ENCODE measurements around the gene CEACAM1.
"Not testable (repeated sequence)": the region's sequence is repeated elsewhere in the genome, so short reads cannot be mapped to it uniquely, and the experiment has no call there.

CEACAM1 gene

DNA sequence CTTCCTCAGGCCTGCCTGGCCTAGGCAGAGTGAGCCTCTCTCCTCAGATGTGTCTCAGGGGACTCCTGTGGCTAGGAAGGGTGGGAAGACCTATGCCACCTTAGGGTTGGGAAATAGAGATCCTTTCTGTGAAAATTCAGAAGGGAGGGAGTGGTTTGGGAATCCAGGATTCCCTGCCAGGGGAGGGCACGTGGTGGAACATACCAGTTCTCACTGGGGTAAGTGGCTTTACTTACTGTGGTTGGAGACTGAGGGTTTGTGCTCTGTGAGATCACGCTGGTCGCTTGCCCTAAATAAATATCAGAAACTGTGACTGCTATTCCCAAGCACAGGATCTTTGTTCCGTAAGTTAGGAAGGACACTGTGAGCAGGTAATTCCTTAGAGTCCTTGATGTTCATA, 16.9 kb downstream of the CEACAM1 start:
- TF ChIP-seq, protein P1, sequence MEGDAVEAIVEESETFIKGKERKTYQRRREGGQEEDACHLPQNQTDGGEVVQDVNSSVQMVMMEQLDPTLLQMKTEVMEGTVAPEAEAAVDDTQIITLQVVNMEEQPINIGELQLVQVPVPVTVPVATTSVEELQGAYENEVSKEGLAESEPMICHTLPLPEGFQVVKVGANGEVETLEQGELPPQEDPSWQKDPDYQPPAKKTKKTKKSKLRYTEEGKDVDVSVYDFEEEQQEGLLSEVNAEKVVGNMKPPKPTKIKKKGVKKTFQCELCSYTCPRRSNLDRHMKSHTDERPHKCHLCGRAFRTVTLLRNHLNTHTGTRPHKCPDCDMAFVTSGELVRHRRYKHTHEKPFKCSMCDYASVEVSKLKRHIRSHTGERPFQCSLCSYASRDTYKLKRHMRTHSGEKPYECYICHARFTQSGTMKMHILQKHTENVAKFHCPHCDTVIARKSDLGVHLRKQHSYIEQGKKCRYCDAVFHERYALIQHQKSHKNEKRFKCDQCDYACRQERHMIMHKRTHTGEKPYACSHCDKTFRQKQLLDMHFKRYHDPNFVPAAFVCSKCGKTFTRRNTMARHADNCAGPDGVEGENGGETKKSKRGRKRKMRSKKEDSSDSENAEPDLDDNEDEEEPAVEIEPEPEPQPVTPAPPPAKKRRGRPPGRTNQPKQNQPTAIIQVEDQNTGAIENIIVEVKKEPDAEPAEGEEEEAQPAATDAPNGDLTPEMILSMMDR (conservative IDR thresholded peaks at IDR 0.05; ENCODE audit: low read length): no peak
- no peak overlapping the region for H3K4me3 ChIP-seq (ENCODE audit: low read length)
- DNase-seq (ENCODE audit: low read depth): no peak

DNA sequence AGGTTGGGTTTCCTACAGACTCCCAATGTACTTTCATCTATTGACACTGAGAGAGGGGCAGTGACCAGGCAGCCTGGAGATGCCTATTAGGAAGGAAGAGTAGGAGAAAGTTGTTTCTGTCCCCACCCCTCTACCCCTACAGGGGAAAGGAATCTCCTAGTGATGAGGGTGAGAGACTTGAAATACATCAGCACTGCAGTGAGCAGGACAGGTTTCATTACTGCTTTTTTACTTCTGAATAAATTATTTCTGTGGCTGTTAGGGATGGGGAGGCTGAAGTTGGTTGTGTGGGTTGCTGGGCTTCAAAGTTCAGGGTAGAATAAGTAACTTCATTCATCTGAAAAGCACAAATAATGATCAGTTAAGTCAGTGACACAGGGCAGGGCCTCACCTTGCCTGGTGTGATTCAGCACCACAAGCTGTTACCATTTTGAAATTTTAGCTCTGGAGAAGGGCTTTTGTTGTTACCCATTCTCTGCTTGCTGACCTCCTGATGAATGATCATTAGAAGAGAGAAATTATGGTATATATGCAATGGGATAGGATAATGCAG, 19.3 kb downstream of the CEACAM1 start:
- TF ChIP-seq, protein P1 (conservative IDR thresholded peaks at IDR 0.05; ENCODE audit: low read length): no peak
- DNase-seq (ENCODE audit: low read depth): no peak
- no peak overlapping the region for H3K4me3 ChIP-seq (ENCODE audit: low read length)

DNA sequence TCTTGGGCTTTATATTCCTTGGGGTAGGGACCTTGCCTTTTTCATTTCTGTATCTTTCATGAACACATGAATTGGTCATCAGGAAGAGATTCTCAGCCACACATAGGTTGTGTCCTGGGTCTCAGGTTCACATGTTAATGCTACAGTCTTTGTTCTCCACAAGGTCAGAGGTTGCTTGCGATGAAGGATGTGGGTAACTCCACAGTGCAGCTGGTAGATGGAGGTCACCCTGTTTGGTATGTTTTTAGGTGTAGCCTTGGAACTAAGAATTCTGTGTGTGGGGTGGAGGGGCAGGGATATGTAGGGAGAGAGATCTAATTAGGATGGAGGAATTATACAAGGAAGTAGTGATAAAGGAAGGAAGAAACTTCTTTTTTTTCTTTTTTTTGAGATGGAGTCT, 23.2 kb downstream of the CEACAM1 start:
- no peak for DNase-seq (ENCODE audit: low read depth)
- H3K4me3 ChIP-seq (ENCODE audit: low read length): no peak overlapping the region
- TF ChIP-seq, protein P1 (conservative IDR thresholded peaks at IDR 0.05; ENCODE audit: low read length): no peak

DNA sequence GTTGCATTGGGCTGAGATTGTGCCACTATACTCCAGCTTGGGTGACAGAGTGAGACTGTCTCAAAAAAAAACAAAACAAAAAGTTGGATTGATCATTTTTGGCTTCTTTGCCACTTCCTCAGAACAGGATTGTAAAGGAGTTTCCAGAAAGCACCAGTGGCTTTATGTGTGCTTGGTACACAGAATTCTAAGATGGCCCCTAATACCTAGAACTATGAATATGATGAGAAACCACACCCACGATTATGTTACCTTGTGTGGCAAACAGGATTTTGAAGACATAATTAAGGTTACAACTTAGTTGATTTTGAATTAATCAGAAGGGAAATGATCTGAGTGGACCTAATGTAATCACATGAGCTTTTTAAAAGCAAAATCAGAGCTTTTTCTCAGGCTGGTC, 26.5 kb downstream of the CEACAM1 start:
- DNase-seq (ENCODE audit: low read depth): no peak

DNA sequence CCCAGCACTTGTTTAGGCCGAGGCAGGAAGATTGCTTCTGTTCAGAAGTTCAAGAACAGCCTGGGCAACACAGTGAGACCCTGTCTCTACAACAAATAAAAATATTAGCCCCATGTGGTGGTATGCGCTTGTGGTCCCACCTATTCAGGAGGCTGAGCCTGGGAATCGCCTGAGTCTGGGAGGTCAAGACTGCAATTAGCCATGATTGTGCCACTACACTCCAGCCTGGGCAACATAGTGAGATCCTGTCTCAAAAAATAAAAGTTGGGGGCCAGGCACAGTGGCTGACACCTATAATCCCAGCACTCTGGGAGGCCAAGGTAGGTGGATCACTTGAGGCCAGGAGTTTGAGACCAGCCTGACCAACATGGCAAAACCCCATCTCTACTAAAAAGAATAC, 27.0 kb downstream of the CEACAM1 start:
- not testable (repeated sequence) for DNase-seq (ENCODE audit: low read depth); H3K4me3 ChIP-seq (ENCODE audit: low read length)

More for the DNA sequence above, 26.5 kb downstream of the CEACAM1 start:
- no peak overlapping the region for H3K4me3 ChIP-seq (ENCODE audit: low read length)
- TF ChIP-seq, protein P1 (conservative IDR thresholded peaks at IDR 0.05; ENCODE audit: low read length): no peak

DNA sequence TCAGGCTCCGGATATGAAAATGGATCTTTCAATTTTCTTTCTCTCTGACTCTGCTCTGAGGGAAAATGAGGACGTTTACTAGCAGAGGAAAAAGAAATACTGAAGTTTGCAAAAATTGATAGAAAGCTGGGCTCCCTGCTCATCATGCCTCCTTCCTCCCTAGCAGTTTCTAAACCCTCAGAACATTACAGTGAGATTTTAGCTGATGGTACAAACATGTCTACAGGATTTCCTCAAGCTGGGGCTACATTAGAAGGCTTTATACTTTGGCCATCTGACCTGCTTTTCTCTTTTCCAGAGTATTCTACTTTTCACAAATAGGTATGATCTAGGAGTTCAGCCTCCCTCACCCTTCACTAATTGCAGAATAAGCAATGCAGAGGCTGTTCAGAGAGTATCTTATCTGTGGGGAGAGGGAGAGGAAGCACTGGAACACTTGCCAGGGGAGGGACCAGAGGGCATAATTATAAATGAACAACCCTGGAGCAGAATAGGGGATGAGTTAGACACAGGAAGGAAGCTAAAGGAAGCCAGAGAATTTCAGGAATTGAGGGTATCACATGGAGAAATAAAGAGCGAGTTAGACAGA, 30.0 kb downstream of the CEACAM1 start:
- H3K4me3 ChIP-seq (ENCODE audit: low read length): no peak overlapping the region
- TF ChIP-seq, protein P1 (conservative IDR thresholded peaks at IDR 0.05; ENCODE audit: low read length): no peak
- DNase-seq (ENCODE audit: low read depth): no peak

DNA sequence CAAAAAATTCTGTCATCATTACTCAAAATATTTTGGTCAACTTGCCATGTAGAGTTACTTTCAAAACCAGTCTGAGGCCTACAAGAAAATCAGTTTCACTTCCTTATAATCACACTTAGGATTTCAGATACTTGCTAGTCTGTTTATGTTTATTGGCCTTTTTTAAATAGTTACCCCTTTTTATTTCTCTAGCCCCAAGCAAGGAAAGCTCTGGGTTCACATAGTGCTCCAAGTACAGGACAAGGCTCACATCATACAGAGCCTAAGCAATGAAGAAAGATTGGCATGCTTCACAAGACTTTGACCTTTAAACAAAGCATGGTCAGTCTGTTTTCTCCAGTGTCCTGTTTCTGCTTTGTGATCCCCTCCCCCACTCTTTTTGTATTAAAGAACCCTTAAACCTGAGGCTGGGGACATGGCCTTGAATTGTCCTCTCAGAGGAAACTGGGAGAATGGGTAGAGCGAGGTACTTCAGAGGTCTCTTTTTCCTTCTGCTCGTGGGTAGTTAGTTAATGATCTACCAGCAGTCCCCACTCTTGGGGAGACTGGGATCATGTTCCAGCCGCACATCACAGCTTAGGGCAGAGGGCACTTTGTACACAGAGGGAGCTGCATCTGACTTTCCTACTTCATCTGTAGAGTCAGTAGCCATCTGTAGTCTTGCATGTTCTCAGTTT, 30.7 kb downstream of the CEACAM1 start:
- TF ChIP-seq, protein P1 (conservative IDR thresholded peaks at IDR 0.05; ENCODE audit: low read length): no peak
- no peak overlapping the region for H3K4me3 ChIP-seq (ENCODE audit: low read length)
- DNase-seq (ENCODE audit: low read depth): no peak
